Small intestine (tissue), 7 donors: ENCODE results near the gene ZBTB4. TPM values are rescaled to one million over a fixed set of nuclear protein-coding genes. Genes with fewer than 3 reads are reported as not detected.

ENCODE experiments used
- DNase-seq, 2 donors: peaks; one replicate each; pipeline versions ENCODE4 v3.0.0 to v3.0.0-alpha.2; 2013
- FAIRE-seq: peaks from 2 replicates; lab custom pipeline; 2012; peaks lifted over from hg19 to GRCh38; lab: Jason Lieb, UNC
- H3K27ac ChIP-seq, 3 donors: one replicate each; pipeline ENCODE4 v1.5.1; 2013; ENCODE audit warnings: low read length in 2 of 3, mild to moderate bottlenecking in 2 of 3, control low read depth in 1 of 3, inconsistent platforms in 1 of 3, low read depth in 1 of 3, moderate library complexity in 1 of 3
- H3K27me3 ChIP-seq, 3 donors: one replicate each; pipeline ENCODE4 v1.6.1; 2013; ENCODE audit warnings: low read length in 3 of 3, inconsistent platforms in 1 of 3; ENCODE audit not compliant: control insufficient read depth in 3 of 3, insufficient read depth in 3 of 3
- H3K36me3 ChIP-seq, 3 donors: one replicate each; pipeline ENCODE4 v1.6.1; 2013; ENCODE audit warnings: low read length in 3 of 3, inconsistent platforms in 1 of 3, low read depth in 1 of 3, mild to moderate bottlenecking in 1 of 3, moderate library complexity in 1 of 3; ENCODE audit not compliant: control insufficient read depth in 3 of 3, insufficient read depth in 2 of 3
- H3K4me1 ChIP-seq, 3 donors: one replicate each; pipeline ENCODE4 v1.6.1; 2013; ENCODE audit warnings: low read length in 2 of 3, inconsistent platforms in 1 of 3, low read depth in 1 of 3, mild to moderate bottlenecking in 1 of 3, moderate library complexity in 1 of 3; ENCODE audit not compliant: control insufficient read depth in 3 of 3, insufficient read depth in 2 of 3
- H3K4me3 ChIP-seq, 3 donors: one replicate each; pipeline ENCODE4 v1.5.1; 2013; ENCODE audit warnings: low read length in 3 of 3, control low read depth in 1 of 3, inconsistent platforms in 1 of 3, low read depth in 1 of 3, mild to moderate bottlenecking in 1 of 3, moderate library complexity in 1 of 3
- H3K9me3 ChIP-seq, 2 donors: one replicate each; pipeline ENCODE4 v1.6.1; 2013; ENCODE audit warnings: low read depth in 1 of 2, low read length in 1 of 2; ENCODE audit not compliant: control insufficient read depth in 2 of 2, insufficient read depth in 1 of 2
- WGBS, 3 donors: extraction: QIAGEN DNeasy Blood & Tissue Kit; methylation state at CpG; one replicate each; pipeline ENCODE4 v1.1.7; 2013; 5-methylcytosine and 5-hydroxymethylcytosine counted together
- polyA plus RNA-seq, 4 donors: library from polyadenylated mRNA; stranded (reverse) in 3 of 4; unstranded in 1 of 4; fragments of 200-250 nt in 3 of 4; fragments of 120-200 nt in 1 of 4; gene quantifications; one replicate each; pipeline versions ENCODE4 v1.2.1 to v1.2.3, GENCODE V29; 2013
- donor health status: healthy with polysubstance abuse.
- donor health status: control.
- donor health status: control.
- donor health status: Bipolar disorder and iron deficiency.
- donor health status: healthy.

Gene ZBTB4
- polyA plus RNA-seq, 4 donors = 7.6 to 76.4 (median 12.4) TPM

DNA sequence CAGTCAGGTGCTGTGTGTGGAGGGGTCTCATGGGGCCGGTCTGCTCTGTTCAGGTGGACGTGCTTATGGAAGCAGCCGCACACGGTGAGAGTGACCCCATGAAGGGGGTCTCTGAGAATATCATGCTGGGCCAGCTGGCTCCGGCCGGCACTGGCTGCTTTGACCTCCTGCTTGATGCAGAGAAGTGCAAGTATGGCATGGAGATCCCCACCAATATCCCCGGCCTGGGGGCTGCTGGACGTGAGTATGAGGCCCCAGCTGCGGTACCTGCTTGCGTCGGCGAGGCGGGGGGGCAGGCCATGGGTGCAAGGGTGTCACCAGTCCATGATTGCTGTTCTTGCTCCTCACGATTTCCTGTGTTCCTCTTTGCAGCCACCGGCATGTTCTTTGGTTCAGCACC is 32.7 kb upstream of the ZBTB4 start:
- no peak for FAIRE-seq
- no peak overlapping the region for H3K4me3 ChIP-seq
- H3K4me1 ChIP-seq = peaks cover 0 to 17% (median 3%) of the 10 kb centered on the region in 3 donors
- peaks cover 20 to 80% (median 31%) of the 10 kb centered on the region in 3 donors for H3K36me3 ChIP-seq
- no peaks in the 10 kb centered on the region for H3K9me3 ChIP-seq
- 90 to 93% (median 91%) methylated on average over 15 of the region's 15 CpGs for WGBS, 3 donors
- no peak overlapping the region for H3K27ac ChIP-seq
- DNase-seq = no peak
- no peaks in the 10 kb centered on the region for H3K27me3 ChIP-seq

DNA sequence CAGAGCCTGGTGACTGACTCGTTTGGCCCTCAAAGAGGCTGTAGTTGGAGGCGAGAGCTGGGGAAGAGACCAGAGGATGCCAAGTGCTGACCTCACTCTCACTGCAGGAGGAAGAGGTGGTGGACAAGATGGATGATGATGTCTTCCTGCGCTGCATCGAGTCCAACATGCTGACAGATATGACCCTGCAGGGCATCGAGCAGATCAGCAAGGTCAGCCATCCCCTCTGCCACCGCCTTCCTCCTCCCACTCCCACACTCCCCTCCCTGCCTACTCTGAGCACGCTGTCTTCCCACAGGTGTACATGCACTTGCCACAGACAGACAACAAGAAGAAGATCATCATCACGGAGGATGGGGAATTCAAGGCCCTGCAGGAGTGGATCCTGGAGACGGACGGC is 31.7 kb upstream of the ZBTB4 start:
- Histone ChIP-seq H3K36me3 (peaks cover 24 to 86% (median 31%) of the 10 kb centered on the region in 3 donors), H3K27me3 (no peaks in the 10 kb centered on the region), H3K4me3 (no peak overlapping the region), H3K4me1 (peaks cover 0 to 13% (median 3%) of the 10 kb centered on the region in 3 donors), H3K9me3 (no peaks in the 10 kb centered on the region), H3K27ac (no peak overlapping the region)
- no peak for DNase-seq
- 74 to 85% (median 78%) methylated on average over 10 of the region's 10 CpGs for WGBS, 3 donors
- no peak for FAIRE-seq

DNA sequence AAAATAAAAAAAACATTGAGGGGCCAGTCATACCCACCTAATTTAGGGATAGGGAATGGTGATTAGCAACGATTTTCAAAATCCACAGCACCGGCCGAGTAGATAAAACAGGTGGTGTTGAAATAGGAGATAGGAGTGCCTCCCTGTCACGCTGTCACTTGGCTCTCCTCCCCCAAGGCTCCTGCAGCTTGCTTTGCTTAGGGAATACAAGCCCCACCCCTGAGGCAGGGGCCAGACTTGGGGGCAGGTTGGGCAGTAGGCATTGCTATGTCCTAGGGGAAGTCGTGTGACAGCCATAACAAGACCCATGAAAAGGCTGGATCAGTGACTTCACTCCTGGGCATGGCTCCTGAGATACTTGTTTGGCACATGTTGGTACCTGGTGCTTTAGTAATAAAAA is 30.5 kb upstream of the ZBTB4 start:
- no peaks in the 10 kb centered on the region for H3K9me3 ChIP-seq
- peak in 1 of 2 donors; percentile 72 for DNase-seq
- peaks cover 0 to 4% (median 0%) of the 10 kb centered on the region in 3 donors for H3K4me1 ChIP-seq
- 75 to 81% (median 80%) methylated on average over 5 of the region's 5 CpGs for WGBS, 3 donors
- no peaks in the 10 kb centered on the region for H3K27me3 ChIP-seq
- H3K27ac ChIP-seq = no peak overlapping the region
- H3K36me3 ChIP-seq = peaks cover 24 to 88% (median 31%) of the 10 kb centered on the region in 3 donors
- H3K4me3 ChIP-seq = no peak overlapping the region
- FAIRE-seq = no peak

DNA sequence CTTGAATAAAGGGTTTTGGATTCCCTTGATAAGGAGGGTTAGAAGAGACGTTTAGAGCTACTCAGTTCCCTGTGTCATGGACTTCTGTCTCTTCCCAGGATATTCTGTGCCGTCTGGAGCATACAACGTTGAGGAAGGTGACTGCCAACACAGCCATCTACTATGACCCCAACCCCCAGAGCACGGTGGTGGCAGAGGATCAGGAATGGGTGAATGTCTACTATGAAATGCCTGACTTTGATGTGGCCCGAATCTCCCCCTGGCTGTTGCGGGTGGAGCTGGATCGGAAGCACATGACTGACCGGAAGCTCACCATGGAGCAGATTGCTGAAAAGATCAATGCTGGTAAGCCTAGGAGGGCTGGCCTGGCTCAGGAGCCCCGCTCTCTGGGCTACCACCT is 29.4 kb upstream of the ZBTB4 start:
- WGBS, 3 donors = 89 to 91% (median 90%) methylated on average over 9 of the region's 9 CpGs
- Histone ChIP-seq H3K36me3 (peaks cover 28 to 88% (median 29%) of the 10 kb centered on the region in 3 donors), H3K27ac (no peak overlapping the region), H3K4me1 (no peaks in the 10 kb centered on the region), H3K9me3 (no peaks in the 10 kb centered on the region), H3K27me3 (no peaks in the 10 kb centered on the region), H3K4me3 (no peak overlapping the region)
- no peak for DNase-seq
- FAIRE-seq = no peak

DNA sequence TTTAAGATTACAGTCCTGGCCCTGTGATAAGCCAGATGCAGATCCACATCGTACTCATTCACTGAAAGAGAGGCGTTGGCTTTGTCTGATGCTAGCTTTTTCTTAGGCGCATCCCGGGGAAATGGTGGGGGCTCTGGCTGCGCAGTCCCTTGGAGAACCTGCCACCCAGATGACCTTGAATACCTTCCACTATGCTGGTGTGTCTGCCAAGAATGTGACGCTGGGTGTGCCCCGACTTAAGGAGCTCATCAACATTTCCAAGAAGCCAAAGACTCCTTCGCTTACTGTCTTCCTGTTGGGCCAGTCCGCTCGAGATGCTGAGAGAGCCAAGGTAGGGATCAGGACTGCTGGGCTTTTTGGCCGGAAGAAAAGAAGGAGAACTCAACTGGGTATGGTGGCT is 28.7 kb upstream of the ZBTB4 start:
- Histone ChIP-seq H3K36me3 (peaks cover 26 to 87% (median 34%) of the 10 kb centered on the region in 3 donors), H3K9me3 (no peaks in the 10 kb centered on the region), H3K4me1 (no peaks in the 10 kb centered on the region), H3K4me3 (no peak overlapping the region), H3K27me3 (no peaks in the 10 kb centered on the region), H3K27ac (no peak overlapping the region)
- WGBS, 3 donors = 84 to 93% (median 84%) methylated on average over 11 of the region's 11 CpGs
- FAIRE-seq (no peak), DNase-seq (no peak)

DNA sequence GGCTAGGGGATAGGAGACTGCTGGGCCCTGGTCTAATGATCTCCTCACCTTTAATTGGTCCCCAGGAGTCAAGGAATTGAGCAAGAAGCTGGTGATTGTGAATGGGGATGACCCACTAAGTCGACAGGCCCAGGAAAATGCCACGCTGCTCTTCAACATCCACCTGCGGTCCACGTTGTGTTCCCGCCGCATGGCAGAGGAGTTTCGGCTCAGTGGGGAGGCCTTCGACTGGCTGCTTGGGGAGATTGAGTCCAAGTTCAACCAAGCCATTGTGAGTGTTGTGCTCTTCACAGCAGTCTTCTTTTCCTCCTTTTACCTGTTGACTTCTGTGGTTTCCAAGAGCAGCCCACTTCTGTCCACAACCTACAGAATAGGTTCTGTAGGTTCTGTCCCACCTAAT is 24.1 kb upstream of the ZBTB4 start:
- FAIRE-seq = no peak
- WGBS, 3 donors = 91 to 97% (median 93%) methylated on average over 8 of the region's 8 CpGs
- H3K27ac ChIP-seq = no peak overlapping the region
- peaks cover 20 to 86% (median 43%) of the 10 kb centered on the region in 3 donors for H3K36me3 ChIP-seq
- no peak overlapping the region for H3K4me3 ChIP-seq
- DNase-seq = no peak
- H3K9me3 ChIP-seq = no peaks in the 10 kb centered on the region
- no peaks in the 10 kb centered on the region for H3K27me3 ChIP-seq
- H3K4me1 ChIP-seq = no peaks in the 10 kb centered on the region

DNA sequence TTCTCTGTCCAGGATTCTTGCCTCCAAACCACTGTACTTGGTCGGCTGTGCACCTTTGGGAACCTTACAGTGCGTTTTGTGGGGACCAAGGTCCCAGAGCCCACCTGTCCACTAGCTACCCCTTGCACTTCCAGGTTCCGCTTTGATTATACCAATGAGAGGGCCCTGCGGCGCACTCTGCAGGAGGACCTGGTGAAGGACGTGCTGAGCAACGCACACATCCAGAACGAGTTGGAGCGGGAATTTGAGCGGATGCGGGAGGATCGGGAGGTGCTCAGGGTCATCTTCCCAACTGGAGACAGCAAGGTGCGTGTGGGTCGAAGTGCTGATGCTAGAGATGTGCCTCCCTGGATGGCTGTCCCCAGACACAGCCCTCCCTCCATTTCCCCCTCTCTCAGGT is 23.6 kb upstream of the ZBTB4 start:
- Histone ChIP-seq H3K27me3 (no peaks in the 10 kb centered on the region), H3K27ac (no peak overlapping the region), H3K9me3 (no peaks in the 10 kb centered on the region), H3K36me3 (peaks cover 25 to 85% (median 41%) of the 10 kb centered on the region in 3 donors), H3K4me3 (no peak overlapping the region), H3K4me1 (no peaks in the 10 kb centered on the region)
- 86 to 88% (median 88%) methylated on average over 14 of the region's 14 CpGs for WGBS, 3 donors
- FAIRE-seq (no peak), DNase-seq (no peak)

DNA sequence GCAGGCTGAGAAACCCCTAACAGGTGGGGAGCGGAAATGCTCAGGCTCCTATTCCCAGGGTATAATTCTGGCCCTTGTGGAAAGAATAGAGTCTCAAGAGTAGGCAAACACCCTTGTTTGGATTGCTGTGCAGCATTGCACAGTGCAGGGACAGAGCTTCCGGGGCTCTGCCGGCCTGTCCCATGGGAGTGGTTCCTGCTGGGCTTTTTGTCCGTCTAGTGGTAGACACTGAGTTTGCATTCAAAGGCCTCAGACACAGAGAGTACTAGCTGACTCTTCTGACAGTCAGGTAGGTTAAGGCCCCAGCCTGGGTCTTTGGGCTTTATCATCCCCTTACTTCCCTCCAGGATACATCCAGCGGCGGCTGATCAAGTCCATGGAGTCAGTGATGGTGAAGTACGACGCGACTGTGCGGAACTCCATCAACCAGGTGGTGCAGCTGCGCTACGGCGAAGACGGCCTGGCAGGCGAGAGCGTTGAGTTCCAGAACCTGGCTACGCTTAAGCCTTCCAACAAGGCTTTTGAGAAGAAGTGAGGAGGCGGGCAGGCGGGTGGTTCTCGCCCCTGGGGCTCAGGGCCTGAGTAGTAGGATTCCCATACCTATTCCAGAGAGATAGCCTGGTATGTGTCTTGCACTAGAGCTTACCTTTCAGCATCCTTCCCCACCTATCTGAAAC is 22.9 kb upstream of the ZBTB4 start:
- Histone ChIP-seq H3K36me3 (peaks cover 26 to 85% (median 43%) of the 10 kb centered on the region in 3 donors), H3K27me3 (no peaks in the 10 kb centered on the region), H3K27ac (no peak overlapping the region), H3K4me3 (no peak overlapping the region), H3K9me3 (no peaks in the 10 kb centered on the region), H3K4me1 (no peaks in the 10 kb centered on the region)
- FAIRE-seq (no peak), DNase-seq (no peak)
- 92 to 94% (median 94%) methylated on average over 20 of the region's 20 CpGs for WGBS, 3 donors

DNA sequence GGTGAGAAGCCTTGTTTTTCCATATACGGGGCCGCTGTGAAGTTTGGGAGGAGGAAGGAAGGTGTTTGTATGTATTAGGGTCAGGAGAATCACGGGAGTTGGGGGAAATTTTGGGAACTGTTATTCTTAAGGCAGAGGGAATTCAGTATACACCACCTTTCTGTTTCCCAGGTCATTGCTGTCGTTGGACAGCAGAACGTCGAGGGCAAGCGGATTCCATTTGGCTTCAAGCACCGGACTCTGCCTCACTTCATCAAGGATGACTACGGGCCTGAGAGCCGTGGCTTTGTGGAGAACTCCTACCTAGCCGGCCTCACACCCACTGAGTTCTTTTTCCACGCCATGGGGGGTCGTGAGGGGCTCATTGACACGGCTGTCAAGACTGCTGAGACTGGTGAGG is 22.3 kb upstream of the ZBTB4 start:
- no peaks in the 10 kb centered on the region for H3K27me3 ChIP-seq
- no peak overlapping the region for H3K27ac ChIP-seq
- DNase-seq (no peak), FAIRE-seq (no peak)
- H3K4me3 ChIP-seq = no peak overlapping the region
- 86 to 89% (median 87%) methylated on average over 14 of the region's 14 CpGs for WGBS, 3 donors
- H3K4me1 ChIP-seq = no peaks in the 10 kb centered on the region
- no peaks in the 10 kb centered on the region for H3K9me3 ChIP-seq
- H3K36me3 ChIP-seq = peaks cover 26 to 85% (median 44%) of the 10 kb centered on the region in 3 donors
